ENCODE data around the gene AP2A1.

GRCh38 chr19:49767381-49767780, 580 bp downstream of the AP2A1 start:
- no peak for TF ChIP-seq CTCF (IDR thresholded peaks at IDR 0.05)
- TF ChIP-seq POLR2A (IDR thresholded peaks at IDR 0.05): no peak
